GM19035 (cell line): ENCODE measurements around the gene SELENOS.
"Not testable (repeated sequence)": the region's sequence is repeated elsewhere in the genome, so short reads cannot be mapped to it uniquely, and the experiment has no call there.

ENCODE experiments used
- ATAC-seq: cut with Tn5 transposase; IDR thresholded peaks from one replicate; pipeline ENCODE4 v1.9.1; 2021; ENCODE audit not compliant: unreplicated experiment

Gene SELENOS

DNA sequence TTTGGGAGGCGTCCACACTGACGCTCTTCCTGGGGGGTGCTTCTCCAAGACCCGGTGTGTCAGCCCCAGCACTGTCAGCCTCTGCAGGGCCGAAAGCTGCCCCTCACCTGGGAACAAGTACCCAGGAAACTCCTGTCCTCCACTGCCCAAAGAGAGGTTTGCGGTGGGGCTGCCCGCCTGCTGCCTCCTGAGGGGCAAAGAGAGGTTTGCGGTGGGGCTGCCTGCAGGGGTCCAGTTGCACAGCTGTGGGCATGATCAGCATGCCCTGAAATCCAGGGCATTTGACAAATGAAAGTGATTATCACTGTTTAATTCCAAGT is 32.8 kb upstream of the SELENOS start:
- ATAC-seq, result no peak

DNA sequence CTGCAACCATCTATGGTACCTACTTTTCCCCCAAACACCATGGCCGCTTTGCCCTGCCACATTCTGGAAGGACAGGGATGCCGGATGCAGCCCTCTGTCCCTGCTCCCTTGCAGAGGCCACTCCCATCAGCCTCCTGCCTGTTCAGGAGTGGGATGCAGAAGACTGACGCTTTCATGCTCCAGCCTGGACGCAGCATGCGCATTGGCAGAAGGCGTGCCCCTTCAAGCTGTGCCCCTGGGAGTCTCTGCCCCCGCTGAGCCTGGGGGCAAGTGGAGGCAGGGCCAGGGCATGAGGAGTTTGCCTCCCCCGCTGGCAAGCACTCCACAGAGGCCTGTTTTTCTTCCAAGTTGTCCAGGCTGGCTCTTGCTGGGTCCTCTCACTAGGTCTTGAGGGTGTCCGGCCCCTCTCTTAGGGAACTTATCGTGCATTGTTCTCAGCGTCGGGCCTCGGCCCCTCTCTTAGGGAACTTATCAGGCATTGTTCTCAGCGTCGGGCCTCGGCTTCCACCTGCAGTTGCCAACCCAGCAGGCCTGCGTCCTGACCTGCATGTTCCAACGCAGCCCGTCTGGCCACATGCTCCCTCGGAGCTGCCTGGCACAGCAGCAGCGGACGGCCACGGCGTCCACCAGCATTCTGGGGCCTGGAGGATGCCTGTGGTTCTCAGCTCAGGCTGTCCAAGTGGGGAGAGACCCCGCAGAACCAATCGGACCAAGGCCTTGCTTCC is 32.3 kb upstream of the SELENOS start:
- ATAC-seq, result no peak

DNA sequence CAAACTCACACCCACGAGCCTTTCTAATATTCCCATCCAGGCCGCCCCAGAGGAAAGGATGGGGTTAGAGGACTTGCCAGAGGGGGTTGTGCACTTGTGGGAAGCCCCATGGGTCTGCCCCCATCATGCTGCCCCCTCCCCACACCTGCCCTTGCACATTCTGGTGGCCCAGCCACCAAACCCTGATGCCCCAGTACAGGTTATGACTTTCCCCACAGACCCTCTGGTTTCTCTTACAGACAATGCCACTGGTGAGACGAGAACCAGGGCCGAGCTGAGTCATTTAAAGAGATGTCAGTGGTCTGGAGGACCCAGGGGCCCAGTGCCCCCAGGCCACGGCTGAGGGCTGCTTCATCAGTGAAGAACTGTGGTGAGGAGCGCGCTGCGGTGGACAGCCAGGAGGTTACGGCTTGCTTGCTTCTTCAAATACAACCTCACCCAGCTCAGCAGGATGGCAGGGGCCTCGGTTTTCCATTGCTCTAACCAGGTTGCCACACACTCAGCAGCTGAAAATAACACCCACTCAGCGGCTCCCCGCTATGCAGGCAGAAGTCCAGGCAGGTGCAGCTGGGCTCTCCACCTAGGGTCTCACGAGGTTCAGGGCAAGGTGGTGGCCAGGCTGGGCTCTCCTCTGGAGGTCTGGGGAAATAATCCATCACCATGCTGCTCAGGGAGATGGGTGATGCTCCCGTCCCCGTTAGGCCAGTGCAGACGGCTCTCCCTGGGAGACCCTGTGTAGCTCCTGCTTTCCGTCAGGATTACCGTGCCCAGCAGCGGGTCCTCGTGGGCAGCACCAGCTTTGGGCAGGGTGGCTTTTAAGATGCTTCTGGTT is 31.5 kb upstream of the SELENOS start:
- no peak for ATAC-seq

DNA sequence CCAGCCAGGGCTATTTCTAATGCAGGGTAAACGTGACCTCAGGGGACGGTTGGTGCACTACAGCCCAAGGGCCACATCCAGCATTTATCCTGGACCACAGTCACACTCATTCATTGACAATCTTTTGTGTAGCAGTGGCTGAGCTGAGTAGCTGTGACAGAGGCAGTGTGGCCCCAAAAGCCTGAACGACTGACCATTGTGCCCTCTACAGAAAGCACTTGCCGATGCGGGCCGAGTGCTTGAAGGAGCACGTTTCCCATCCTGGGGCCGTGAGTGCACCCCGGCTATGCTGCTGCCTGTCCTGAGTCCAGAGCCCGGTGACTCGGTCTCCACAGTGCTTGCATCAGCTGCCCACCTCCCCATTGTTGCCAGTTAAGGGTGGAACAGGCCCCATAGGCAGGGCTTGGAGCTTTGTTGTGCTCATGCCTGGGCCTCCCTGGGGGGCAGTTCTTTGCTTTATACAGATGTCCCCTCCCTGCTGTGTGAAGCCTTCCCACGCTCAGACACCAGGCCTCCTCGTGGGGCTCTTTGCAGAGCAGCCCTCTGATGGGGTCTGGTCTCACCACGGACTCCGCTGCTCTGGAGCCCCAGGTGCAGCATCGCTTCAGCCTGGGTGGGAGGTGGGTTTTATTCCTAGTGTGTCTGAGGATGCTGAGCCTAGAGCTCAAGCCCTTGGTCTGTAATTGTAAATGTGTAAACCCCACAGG is 30.8 kb upstream of the SELENOS start:
- no peak for ATAC-seq

DNA sequence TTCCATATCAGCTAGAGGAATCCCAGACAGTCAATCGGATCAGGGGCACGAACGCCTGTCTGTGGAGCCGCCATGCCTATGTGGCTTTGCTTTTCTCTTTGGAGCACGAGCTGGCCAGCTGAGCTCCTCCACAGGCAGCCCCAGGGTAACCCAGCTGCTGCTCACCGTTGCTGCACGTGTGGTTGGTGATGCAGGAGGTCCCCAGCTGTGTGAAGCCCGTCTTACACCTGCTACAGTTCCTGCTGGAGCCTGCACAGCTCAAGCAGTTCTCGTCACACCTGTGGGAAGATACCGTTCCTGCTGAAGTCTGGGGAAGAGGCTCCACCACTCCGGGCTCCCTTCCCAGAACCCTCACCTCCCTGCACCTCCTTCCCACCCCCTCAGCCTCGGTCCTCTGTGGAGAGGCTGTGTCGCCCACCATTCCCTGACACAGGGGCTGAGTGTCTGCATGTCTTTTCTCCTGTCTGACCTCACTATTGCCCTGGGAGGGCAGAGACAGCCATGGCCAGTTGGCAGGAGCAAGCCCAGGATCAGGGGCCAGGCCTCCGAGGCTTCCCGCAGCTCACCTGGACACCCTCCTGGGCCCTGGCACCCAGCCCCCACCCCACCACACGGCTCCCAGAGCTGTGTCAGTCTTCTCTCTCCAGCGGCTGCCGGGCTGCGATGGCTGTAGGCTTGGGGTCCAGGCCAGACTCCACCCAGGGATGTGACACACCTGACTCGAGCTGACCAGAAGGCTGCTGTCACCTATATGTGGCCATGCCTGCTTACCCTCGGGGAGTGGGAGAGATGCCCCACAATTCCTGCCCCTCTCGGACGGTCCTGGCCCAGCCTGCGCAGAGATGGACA is 30.0 kb upstream of the SELENOS start:
- no peak for ATAC-seq

DNA sequence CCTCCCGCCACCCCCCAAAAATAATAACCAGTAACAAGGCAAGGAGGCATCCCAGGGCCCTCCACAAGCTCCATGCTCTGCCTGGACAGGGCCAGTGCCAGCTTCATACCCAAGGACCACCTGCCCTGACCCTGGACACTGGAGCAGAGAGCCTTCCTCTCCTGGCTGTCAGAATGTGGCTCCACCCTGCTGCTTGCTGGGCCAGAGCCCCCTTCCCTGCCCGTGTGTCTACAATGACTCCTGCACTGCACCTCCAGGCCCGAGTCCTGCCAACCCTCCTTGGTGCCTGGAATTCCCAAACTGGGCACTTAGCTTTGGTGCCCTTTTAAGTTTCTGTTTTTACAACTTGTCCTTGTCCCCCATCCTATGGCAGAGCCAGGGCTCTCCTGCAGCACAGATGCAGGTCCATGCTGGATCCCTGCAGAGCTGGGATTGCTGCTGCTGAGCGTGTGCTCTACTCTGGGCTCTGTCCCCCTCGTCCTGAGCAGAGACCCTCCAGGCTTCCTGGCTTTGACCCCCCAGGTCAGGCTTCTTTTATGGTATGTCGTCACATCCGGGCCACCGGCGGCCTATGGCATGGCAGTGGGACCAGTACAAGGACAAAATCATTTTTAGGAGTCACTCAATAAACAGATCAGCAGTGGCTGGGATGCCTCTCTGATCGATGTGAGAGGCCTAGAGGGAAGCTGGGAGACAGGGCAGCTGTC is 29.2 kb upstream of the SELENOS start:
- no peak for ATAC-seq

DNA sequence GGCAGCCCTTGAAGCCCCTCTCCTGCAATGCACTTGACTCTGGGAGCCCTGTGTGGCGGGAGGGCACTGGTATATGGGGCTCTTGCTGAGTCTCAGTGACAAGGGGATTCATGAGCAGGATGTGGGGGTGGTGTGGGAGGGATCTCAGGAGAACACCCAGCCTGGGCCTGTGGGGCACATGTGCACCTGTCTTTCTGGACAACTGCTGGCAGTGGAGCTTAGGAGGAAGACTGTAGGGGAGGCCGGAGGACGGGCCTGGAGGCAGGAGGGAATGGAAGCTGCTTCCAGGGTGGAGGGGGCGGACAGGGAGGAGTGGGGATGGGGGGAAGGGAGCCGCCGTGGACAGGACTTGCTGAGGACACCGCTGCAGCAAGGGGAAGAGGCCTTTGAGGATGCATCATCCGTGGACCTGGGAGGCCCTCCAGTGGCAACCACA is 28.6 kb upstream of the SELENOS start:
- no peak for ATAC-seq

DNA sequence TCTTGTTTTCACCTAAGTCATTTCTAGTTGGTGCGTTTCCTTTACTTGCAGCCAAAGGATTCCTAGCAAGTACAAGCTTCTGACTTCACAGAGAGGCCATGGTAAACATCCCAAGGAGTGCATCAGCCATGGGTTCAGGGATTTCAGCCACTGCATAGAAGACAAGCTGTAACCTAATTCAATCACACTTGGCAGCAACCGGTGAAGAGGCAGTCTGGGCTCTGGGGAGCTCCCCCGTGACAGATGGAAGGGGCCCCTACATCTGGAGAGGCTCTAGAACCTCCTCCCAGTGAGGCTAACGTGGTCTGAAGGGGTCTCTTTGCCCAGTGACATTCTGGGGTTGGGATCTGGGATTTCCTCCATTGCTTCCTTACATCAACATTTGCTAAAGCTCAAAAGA is 26.1 kb upstream of the SELENOS start:
- ATAC-seq, result no peak

DNA sequence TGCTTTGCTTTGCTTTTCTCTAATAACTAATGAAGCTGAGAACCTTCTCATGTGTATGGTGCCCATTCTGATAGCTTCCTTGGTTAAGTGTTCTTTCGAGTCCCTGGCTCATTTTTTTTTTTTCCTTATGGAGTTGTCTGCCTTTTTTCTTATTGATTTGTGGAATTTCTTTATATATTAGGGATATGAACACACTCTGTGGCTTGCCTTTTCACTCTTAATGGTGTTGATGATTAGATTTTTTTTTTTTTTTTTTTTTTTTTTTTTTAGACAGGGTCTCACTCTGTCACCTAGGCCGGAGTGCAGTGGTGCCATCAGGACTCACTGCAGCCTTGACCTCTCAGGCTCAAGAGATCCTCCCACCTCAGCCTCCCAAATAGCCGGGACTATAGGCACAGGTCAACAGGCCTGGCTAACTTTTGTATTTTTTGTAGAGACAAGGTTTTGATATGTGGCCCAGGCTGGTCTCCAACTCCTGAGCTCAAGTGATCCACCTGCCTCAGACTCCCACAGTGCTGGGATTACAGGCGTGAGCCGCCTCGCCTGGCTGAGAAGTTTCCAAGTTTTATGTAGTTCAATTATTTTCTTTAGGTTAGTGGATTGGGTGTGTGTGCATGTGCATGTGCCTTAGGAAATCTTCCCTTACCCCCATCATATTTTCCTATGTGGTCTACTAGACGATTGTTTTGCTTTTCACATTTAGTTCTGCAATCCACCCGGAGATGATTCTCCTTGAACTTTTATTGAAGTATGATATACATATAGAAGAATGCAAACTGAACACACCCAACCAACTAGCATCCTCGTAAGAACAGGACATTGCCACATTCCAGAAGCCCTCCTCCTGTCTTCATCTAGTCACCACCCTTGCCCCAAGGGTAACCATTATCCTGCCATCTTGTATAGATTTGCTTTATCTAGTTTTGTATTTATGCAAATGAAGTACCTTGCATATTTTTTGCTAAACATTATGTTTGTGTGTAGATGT is 19.4 kb upstream of the SELENOS start:
- ATAC-seq, result no peak

DNA sequence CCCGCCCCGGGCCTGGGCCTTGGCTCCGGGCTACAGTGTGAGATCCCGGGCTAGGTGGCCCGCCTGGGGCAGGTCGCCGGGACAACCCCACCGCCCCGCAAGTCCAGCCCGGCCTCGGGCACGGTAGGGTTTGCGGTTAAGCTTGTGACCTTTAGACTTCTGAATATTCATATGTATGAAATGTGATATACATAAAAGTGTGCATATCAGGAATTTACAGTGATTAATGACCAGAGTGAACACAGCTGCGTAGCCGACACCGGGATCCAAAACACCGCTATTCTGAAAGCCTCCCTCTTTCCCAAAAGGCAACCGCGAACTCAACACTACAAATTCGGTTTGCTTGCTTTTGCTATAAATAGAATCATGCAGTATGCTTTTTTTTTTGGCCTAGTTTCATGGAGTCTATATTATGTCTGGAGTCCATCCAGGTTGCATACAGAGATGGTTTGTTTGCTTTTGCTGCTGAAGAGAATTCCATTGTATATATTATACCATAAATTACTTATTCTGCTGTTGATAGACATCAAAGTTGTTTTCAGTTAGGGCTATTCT is 18.4 kb upstream of the SELENOS start:
- ATAC-seq, result no peak

DNA sequence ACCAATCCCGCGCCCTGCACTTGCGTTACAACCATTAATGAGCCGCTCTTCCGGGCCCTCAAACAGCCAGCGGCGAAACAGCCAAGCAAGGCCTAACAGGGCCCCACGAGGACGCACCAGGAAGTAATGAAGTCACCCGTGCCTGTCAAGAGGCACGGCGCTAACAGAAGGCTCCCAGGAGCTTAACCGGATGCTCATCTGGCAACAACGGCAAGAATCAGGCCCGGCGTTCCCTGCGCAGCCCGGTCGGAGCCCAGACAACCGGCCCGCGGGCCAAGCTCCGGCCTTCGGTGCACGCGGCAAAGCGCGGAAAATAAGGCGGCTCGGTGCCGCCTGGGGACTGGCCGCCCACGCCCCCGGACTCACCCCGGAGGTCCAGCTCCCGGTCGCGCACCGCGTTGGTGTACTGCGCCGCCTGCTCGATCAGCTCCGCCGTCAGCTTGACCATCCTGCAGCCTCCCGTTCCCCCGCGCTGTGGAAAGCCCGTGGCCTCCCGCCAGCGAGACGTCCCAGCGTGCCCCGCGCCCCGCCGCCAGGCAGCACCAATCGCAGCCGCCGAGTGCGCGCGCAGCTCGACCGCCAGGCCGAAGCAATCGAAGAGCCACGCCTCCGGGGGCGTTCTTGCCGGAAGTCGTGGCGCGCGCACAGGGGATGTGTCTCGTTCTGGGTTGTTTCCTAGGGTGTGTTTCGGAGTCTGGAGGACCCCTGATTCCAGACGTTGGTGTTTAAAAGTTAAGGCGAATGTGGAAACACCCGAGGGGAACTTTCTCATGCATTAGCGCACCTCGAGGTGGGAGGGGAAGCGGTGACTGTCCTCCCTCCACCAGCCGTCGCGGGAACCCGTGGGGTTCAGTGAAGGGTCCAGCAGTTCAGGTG is 17.7 kb upstream of the SELENOS start, which contains the start of gene SNRPA1:
Gene SNRPA1 (minus strand): TSS at position 518 of the 876 bp plus-strand sequence. CDS start 70 bp downstream, at position 448.
- peak; percentile 75 for ATAC-seq

DNA sequence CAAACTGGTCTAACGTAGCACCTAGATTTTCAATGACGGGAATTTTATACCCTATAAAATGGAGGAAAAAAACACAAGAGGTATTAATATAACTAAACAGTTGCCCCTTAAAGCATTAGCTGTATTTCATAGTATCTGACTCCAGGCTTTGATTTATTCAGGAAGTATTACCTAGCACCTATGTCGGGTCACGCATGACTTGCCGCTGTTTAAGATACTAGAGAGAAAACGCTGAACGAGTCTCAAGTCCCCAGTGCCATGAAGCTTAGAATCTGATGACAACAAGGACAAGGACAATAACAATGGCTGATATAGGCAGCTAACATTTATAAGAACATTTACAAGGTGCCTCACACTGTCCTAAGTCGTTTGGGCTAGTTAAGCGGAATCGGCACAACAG is 15.8 kb upstream of the SELENOS start:
- ATAC-seq, result no peak

DNA sequence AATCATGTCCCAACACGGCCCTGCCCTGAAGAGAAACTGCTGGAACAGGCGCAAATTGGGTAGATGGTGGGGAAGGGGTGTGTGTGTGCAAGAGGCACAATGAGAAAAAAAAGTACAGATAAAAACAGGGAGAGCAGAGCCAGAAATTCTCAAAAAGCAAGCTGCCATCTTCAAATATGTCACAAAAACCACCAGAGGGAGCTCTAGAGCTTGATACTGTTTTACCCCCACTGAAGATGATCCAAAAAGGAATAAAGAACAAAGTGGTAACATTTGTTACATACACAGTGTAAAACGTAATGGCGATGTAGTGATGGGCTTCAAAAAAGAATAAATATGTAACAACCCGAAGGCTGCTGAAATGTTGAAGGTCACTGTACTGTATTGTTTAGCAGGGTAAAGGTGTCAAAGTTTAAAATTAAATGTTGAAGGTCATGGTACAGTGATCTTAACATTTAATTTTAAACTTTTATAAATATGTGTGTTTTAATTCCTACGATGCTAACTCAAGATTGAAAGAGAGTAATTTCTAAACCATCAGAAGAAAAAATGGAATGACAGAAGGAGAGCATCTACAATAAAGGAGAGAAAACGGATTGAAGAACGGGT is 11.7 kb upstream of the SELENOS start:
- ATAC-seq, result no peak

DNA sequence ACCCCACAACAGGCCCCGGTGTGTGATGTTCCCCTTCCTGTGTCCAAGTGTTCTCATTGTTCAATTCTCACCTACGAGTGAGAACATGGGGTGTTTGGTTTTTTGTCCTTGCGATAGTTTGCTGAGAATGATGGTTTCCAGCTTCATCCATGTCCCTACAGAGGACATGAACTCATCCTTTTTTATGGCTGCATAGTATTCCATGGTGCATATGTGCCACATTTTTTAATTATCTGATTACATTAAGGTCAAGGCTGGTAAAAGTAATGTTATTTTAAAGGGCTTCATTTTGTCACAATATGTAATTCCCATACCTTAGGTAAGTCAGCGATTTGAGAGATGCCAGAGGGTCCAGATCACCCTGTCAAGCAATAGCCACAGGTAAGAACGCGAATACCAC is 10.1 kb upstream of the SELENOS start:
- ATAC-seq, result not testable (repeated sequence)

DNA sequence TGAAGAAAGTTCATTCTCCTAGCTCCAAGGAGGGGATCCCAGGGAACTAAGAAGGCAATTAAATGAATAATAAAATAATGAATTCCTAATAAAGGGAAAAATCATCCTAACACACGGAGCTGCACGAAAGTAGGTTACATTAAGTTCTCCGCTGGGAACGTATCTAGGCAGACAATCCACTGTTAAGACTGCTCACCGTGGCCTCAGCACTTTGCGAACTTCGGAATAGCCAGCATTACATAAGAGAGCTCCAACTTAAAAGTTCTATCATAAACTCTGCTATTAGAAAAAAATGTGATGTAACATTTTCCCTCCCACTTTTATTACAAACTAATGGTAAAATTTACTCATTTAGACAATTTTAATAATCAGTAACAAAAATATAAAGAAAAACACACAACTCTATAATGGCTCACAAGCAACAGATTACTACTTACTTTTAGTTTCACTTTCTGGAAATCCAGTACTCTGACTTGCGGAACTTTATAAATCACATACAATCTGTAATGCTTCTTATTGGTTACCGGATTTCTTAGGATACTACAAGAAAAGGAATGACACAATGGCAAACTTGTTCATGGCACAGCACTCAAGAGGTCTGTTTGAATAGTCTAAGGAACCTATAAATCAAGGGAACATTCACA is 9.3 kb upstream of the SELENOS start:
- no peak for ATAC-seq

DNA sequence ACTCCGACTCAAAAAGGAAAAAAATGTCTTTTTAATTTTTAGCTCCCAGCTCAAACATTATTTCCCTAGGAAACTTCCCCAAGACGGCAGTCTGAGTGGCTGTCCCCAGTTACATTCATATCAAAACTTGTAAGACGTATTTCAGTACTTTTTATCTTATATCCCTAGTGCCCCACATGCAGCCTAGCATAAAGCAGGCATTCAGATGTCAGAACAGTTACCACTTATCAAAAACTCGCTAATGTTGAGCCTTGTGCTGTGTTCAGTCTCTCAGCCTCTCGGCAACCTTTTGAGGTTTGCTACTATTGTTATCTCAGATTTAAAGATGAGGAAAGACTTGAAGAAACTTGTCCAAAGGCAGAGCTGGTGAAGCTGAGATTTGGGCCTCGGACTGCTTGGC is 6.6 kb upstream of the SELENOS start:
- ATAC-seq, result no peak

DNA sequence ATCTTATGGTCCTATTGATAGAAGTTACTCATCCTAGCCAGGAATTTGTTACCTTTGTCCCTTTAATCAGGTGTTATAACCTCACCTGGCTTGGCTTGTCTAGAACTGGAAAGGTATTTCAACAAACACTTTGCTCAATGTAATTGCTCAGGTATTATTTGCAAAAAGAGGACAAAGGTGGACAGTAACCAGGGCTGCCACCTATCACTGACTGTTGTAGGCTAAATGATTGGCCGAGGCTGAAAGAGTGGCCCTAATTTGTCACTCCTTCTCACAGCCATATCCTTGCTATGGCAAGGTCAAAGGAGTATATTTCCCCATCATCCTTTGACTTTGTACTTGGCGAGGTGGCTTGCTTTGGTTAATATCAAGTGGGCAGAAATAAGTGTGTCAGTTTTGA is 2.7 kb upstream of the SELENOS start:
- no peak for ATAC-seq
